ENCODE measurements around the gene IL17REL.
"Not testable (repeated sequence)": the region's sequence is repeated elsewhere in the genome, so short reads cannot be mapped to it uniquely, and the experiment has no call there.

DNA sequence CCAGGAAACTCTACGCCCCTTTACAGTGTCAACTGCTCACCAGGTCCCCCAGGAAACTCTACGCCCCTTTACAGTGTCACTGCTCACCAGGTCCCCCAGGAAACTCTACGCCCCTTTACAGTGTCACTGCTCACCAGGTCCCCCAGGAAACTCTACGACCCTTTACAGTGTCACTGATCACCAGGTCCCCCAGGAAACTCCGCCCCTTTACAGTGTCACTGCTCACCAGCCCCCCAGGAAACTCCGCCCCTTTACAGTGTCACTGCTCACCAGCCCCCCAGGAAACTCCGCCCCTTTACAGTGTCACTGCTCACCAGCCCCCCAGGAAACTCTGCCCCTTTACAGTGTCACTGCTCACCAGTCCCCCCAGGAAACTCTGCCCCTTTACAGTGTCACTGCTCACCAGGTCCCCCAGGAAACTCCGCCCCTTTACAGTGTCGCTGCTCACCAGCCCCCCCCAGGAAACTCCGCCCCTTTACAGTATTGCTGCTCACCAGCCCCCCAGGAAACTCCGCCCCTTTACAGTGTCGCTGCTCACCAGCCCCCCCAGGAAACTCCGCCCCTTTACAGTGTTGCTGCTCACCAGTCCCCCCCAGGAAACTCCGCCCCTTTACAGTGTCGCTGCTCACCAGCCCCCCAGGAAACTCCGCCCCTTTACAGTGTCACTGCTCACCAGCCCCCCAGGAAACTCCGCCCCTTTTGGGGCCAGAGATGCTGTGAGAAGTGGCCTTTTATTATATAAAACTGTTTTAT is 67.3 kb downstream of the IL17REL start:
- TF ChIP-seq CTCF, POLR2A, POLR2AphosphoS5 (IDR thresholded peaks at IDR 0.05): not testable (repeated sequence)
